ENCODE measurements around the gene TMED4.

The TMED4 gene

GRCh38 chr7:44595934-44596635, 14.1 kb upstream of the TMED4 start:
- no peak overlapping the region for H3K4me3 Mint-ChIP-seq
- no peaks in the 10 kb centered on the region for H3K4me1 Mint-ChIP-seq
- no peak overlapping the region for H3K27ac Mint-ChIP-seq
- no peaks in the 10 kb centered on the region for H3K9me3 Mint-ChIP-seq
- DNase-seq: no peak
- peaks cover 30% of the 10 kb centered on the region for H3K27me3 Mint-ChIP-seq
- H3K36me3 Mint-ChIP-seq: no peaks in the 10 kb centered on the region
- CTCF ChIA-PET: no interaction called here

GRCh38 chr7:44590910-44591309, 8.9 kb upstream of the TMED4 start:
- CTCF ChIA-PET: interaction anchor here (0.7 to 2.6 kb wide), 4 partner anchors 14 to 51 kb away, joined by 3 to 7 read pairs (median 4); no protein-coding TSS in a partner anchor
- peaks cover 31% of the 10 kb centered on the region for H3K27me3 Mint-ChIP-seq
- no peak for DNase-seq
- no peaks in the 10 kb centered on the region for H3K36me3 Mint-ChIP-seq
- no peak overlapping the region for H3K4me3 Mint-ChIP-seq
- no peak overlapping the region for H3K27ac Mint-ChIP-seq
- H3K4me1 Mint-ChIP-seq: peaks cover 11% of the 10 kb centered on the region
- H3K9me3 Mint-ChIP-seq: no peaks in the 10 kb centered on the region

- H3K4me3 Mint-ChIP-seq: no peak overlapping the region
- peak; percentile 78 for DNase-seq
- H3K4me1 Mint-ChIP-seq: peaks cover 15% of the 10 kb centered on the region
- H3K27me3 Mint-ChIP-seq: peaks cover 20% of the 10 kb centered on the region
- no peaks in the 10 kb centered on the region for H3K9me3 Mint-ChIP-seq
- no peaks in the 10 kb centered on the region for H3K36me3 Mint-ChIP-seq
- CTCF ChIA-PET: interaction anchor here (0.6 to 1.9 kb wide), 4 partner anchors 18 to 548 kb away, joined by 3 to 5 read pairs (median 3); no protein-coding TSS in a partner anchor
- no peak overlapping the region for H3K27ac Mint-ChIP-seq
Observed at GRCh38 chr7:44587843-44588711, 6.0 kb upstream of the TMED4 start.

GRCh38 chr7:44583146-44583865, 1.3 kb upstream of the TMED4 start:
- H3K27me3 Mint-ChIP-seq: peaks cover 17% of the 10 kb centered on the region

GRCh38 chr7:44580945-44581878, 819 bp downstream of the TMED4 start:
- Mint-ChIP-seq H3K27ac (peak overlapping the region; percentile 95), H3K27me3 (peaks cover 10% of the 10 kb centered on the region), H3K4me3 (peak overlapping the region; percentile 90), H3K36me3 (peaks cover 37% of the 10 kb centered on the region), H3K4me1 (peaks cover 41% of the 10 kb centered on the region), H3K9me3 (no peaks in the 10 kb centered on the region)
- CTCF ChIA-PET: interaction anchor here (1.0 to 1.7 kb wide), 7 partner anchors 8 to 266 kb away, joined by 3 to 6 read pairs (median 4); partner anchors contain the start of genes H2AZ2 and OGDH
- DNase-seq: peak; percentile 68

More at GRCh38 chr7:44583146-44583865, 1.3 kb upstream of the TMED4 start:
- Mint-ChIP-seq H3K9me3 (no peaks in the 10 kb centered on the region), H3K4me3 (peak overlapping the region; percentile 90), H3K36me3 (peaks cover 27% of the 10 kb centered on the region), H3K27ac (peak overlapping the region; percentile 95), H3K4me1 (peaks cover 46% of the 10 kb centered on the region)
- no peak for DNase-seq
- CTCF ChIA-PET: interaction anchor here (1.7 kb wide), 1 partner anchor 264 kb away, joined by 6 read pairs; the partner anchor contains the start of gene H2AZ2

- peak overlapping the region; percentile 14 for H3K4me3 Mint-ChIP-seq
Observed at GRCh38 chr7:44576228-44576627, 5.8 kb downstream of the TMED4 start.

GRCh38 chr7:44575054-44575453, 7.0 kb downstream of the TMED4 start:
- no peak for DNase-seq
- CTCF ChIA-PET: interaction anchor here (3.1 kb wide), 1 partner anchor 10 kb away, joined by 19 read pairs; no protein-coding TSS in a partner anchor
- no peaks in the 10 kb centered on the region for H3K9me3 Mint-ChIP-seq
- H3K4me3 Mint-ChIP-seq: peak overlapping the region; percentile 90
- H3K36me3 Mint-ChIP-seq: peaks cover 70% of the 10 kb centered on the region
- peak overlapping the region; percentile 89 for H3K27ac Mint-ChIP-seq
- no peaks in the 10 kb centered on the region for H3K27me3 Mint-ChIP-seq
- H3K4me1 Mint-ChIP-seq: peaks cover 59% of the 10 kb centered on the region

More at GRCh38 chr7:44576228-44576627, 5.8 kb downstream of the TMED4 start:
- DNase-seq: no peak
- Mint-ChIP-seq H3K9me3 (no peaks in the 10 kb centered on the region), H3K4me1 (peaks cover 71% of the 10 kb centered on the region), H3K27ac (peak overlapping the region; percentile 51), H3K27me3 (no peaks in the 10 kb centered on the region), H3K36me3 (peaks cover 69% of the 10 kb centered on the region)
- CTCF ChIA-PET: interaction anchor here (1.0 kb wide), 1 partner anchor 11 kb away, joined by 3 read pairs; no protein-coding TSS in a partner anchor

- Mint-ChIP-seq H3K27me3 (no peaks in the 10 kb centered on the region), H3K4me1 (peaks cover 53% of the 10 kb centered on the region), H3K36me3 (peaks cover 70% of the 10 kb centered on the region), H3K4me3 (peak overlapping the region; percentile 90), H3K27ac (peak overlapping the region; percentile 89), H3K9me3 (no peaks in the 10 kb centered on the region)
- DNase-seq: no peak
- CTCF ChIA-PET: interaction anchor here (0.7 to 3.1 kb wide), 2 partner anchors 10 to 619 kb away, joined by 5 to 19 read pairs; no protein-coding TSS in a partner anchor
Observed at GRCh38 chr7:44574287-44574872, 7.7 kb downstream of the TMED4 start.

GRCh38 chr7:44573464-44574286, 8.4 kb downstream of the TMED4 start, which contains the start of gene DDX56:
Gene DDX56 (minus strand): TSS chr7:44573908. CDS start chr7:44573895, 13 bp downstream.
- peak; percentile 96 for DNase-seq
- Mint-ChIP-seq H3K27me3 (no peaks in the 10 kb centered on the region), H3K4me1 (peaks cover 50% of the 10 kb centered on the region), H3K9me3 (no peaks in the 10 kb centered on the region), H3K36me3 (peaks cover 71% of the 10 kb centered on the region), H3K4me3 (peak within 1 kb of the TSS; percentile 90), H3K27ac (peak within 1 kb of the TSS; percentile 89)
- CTCF ChIA-PET: interaction anchor here (0.7 to 3.1 kb wide), 3 partner anchors 8 to 618 kb away, joined by 4 to 19 read pairs (median 5); partner anchors contain the start of gene TMED4

- H3K9me3 Mint-ChIP-seq: no peaks in the 10 kb centered on the region
- CTCF ChIA-PET: interaction anchor here (1.0 to 3.1 kb wide), 5 partner anchors 8 to 332 kb away, joined by 4 to 19 read pairs (median 4); partner anchors contain the start of gene TMED4
- H3K36me3 Mint-ChIP-seq: peaks cover 68% of the 10 kb centered on the region
- H3K4me1 Mint-ChIP-seq: peaks cover 50% of the 10 kb centered on the region
- H3K27me3 Mint-ChIP-seq: no peaks in the 10 kb centered on the region
- DNase-seq: no peak
- H3K27ac Mint-ChIP-seq: peak overlapping the region; percentile 89
- peak overlapping the region; percentile 90 for H3K4me3 Mint-ChIP-seq
Observed at GRCh38 chr7:44572771-44573170, 9.3 kb downstream of the TMED4 start.

- H3K4me1 Mint-ChIP-seq: peaks cover 46% of the 10 kb centered on the region
- DNase-seq: no peak
- peaks cover 73% of the 10 kb centered on the region for H3K36me3 Mint-ChIP-seq
- H3K27ac Mint-ChIP-seq: no peak overlapping the region
- H3K4me3 Mint-ChIP-seq: no peak overlapping the region
- CTCF ChIA-PET: no interaction called here
- no peaks in the 10 kb centered on the region for H3K27me3 Mint-ChIP-seq
- no peaks in the 10 kb centered on the region for H3K9me3 Mint-ChIP-seq
Observed at GRCh38 chr7:44569959-44570358, 12.1 kb downstream of the TMED4 start.
